Gastrocnemius medialis (tissue), 4 donors: ENCODE measurements around the gene PGA5. TPM values are rescaled to one million over a fixed set of nuclear protein-coding genes. Genes with fewer than 3 reads are reported as not detected.

Source experiments
- ATAC-seq, 2 donors: fragments of 150-250 bp; one replicate each; pipeline ENCODE4 v1.9.1; 2016
- DNase-seq, 2 donors: peaks; one replicate each; pipeline ENCODE4 v3.0.0-alpha.2; 2019
- H3K27ac ChIP-seq, 4 donors: fragments of 200-600 bp; sonication (generic); 1 replicate in 1 of 4; 2 replicates in 3 of 4; pipeline ENCODE4 v1.5.1; 2016 to 2018; ENCODE audit warnings: mild to moderate bottlenecking in 2 of 4, moderate library complexity in 1 of 4
- H3K27me3 ChIP-seq, 3 donors: fragments of 200-600 bp; sonication (generic) in 2 of 3; 1 replicate in 1 of 3; 2 replicates in 2 of 3; pipeline versions ENCODE4 v1.5.1 to v1.6.0; 2016 to 2019; ENCODE audit warnings: mild to moderate bottlenecking in 1 of 3, moderate library complexity in 1 of 3
- H3K36me3 ChIP-seq, 2 donors: fragments of 200-600 bp; sonication (generic) in 1 of 2; one replicate each; pipeline ENCODE4 v1.5.1; 2017 to 2018
- H3K4me1 ChIP-seq, 2 donors: fragments of 200-600 bp; sonication (generic) in 1 of 2; one replicate each; pipeline ENCODE4 v1.5.1; 2016 to 2017; ENCODE audit warnings: mild to moderate bottlenecking in 2 of 2
- H3K4me3 ChIP-seq, 4 donors: fragments of 200-600 bp; sonication (generic) in 3 of 4; 1 replicate in 1 of 4; 2 replicates in 3 of 4; pipeline ENCODE4 v1.5.1; 2016 to 2019; ENCODE audit warnings: mild to moderate bottlenecking in 2 of 4
- H3K9me3 ChIP-seq, 3 donors: fragments of 200-600 bp; sonication (generic) in 2 of 3; 1 replicate in 1 of 3; 2 replicates in 2 of 3; pipeline ENCODE4 v1.5.1; 2016 to 2019
- POLR2A ChIP-seq, 2 donors: fragments of 450-650 bp; IDR thresholded peaks; one replicate each; pipeline ENCODE4 v1.6.1; 2017; ENCODE audit warnings: antibody characterized with exemption in 2 of 2, mild to moderate bottlenecking in 2 of 2, moderate library complexity in 2 of 2
- in situ Hi-C, 4 donors: fragments of 200-750 bp; cut with MboI; loops; one replicate each; pipeline versions ENCODE4 v1.15.0 to v1.8.0; 2017; ENCODE audit warnings: low sequenced_read_pairs in 4 of 4
- intact Hi-C: fragments of 100-400 bp; cut with DNase I; formaldehyde crosslinking; loops from one replicate; pipeline ENCODE4 v1.15.1; 2023; ENCODE audit warnings: low total_unique reads
- total RNA-seq, 4 donors: library from RNA; depleted of rRNA; stranded (reverse); fragments of >200 nt; gene quantifications; one replicate each; pipeline versions ENCODE4 v1.1.0 to v1.2.3, GENCODE V29; 2016
- TF ChIP-seq, protein P1 (sequence below), 5 experiments: fragments of 450-650 bp in 3 of 5; fragments of 200-600 bp in 2 of 5; sonication (generic) in 2 of 5; IDR thresholded peaks in 4 of 5; conservative IDR thresholded peaks in 1 of 5; 1 replicate in 4 of 5; 2 replicates in 1 of 5; pipeline ENCODE4 v1.5.1; 2016 to 2019; ENCODE audit warnings: antibody characterized with exemption in 5 of 5, mild to moderate bottlenecking in 3 of 5, moderate library complexity in 3 of 5

PGA5 gene
- total RNA-seq, 4 donors from 2014 or later, result not detected

DNA sequence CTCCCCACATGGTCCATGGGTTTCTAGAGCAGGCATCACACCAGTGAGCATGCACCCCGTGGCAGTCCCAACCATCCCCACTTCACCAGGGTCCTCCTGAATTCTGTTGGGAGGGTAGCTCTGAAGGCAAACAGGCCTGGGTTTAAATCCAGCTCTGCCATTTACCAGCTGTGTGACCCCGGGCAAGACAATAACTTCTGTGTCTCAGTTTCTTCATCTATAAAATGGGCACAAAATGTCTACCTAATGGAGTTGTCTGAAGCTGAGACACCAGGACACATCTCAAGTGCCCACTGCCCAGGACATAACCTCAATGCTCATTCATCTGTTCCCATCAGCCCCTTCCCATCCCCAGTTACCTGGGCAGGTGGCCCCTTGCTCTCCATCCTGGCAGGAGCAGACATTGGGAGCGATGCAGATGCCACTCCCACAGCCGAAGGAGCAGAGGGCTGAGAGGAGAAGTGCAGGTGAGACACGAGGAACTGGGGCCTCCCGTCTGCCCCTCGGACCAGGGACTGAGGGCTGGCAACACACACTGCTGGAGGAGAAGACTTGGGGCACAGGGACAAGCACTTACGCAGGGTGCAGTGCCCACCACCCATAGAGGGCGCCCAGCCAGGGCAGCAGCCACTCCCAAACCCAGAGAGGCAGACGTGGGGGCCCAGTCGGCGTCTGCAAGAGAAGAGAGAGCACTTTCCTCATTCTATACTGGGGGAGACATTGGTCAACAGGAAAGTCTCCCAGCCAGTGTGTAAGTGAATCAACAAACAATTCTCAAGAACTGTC, 50.1 kb downstream of the PGA5 start:
- intact Hi-C loops (no loop called here), in situ Hi-C loops (no loop called here)
- DNase-seq (no peak), ATAC-seq (no peak)
- H3K9me3 ChIP-seq, result no peaks in the 10 kb centered on the region
- no peak overlapping the region for H3K4me3 ChIP-seq
- H3K36me3 ChIP-seq, result peaks cover 0 to 2% of the 10 kb centered on the region in 2 donors
- no peak for TF ChIP-seq POLR2A (IDR thresholded peaks at IDR 0.05)
- TF ChIP-seq, protein P1, sequence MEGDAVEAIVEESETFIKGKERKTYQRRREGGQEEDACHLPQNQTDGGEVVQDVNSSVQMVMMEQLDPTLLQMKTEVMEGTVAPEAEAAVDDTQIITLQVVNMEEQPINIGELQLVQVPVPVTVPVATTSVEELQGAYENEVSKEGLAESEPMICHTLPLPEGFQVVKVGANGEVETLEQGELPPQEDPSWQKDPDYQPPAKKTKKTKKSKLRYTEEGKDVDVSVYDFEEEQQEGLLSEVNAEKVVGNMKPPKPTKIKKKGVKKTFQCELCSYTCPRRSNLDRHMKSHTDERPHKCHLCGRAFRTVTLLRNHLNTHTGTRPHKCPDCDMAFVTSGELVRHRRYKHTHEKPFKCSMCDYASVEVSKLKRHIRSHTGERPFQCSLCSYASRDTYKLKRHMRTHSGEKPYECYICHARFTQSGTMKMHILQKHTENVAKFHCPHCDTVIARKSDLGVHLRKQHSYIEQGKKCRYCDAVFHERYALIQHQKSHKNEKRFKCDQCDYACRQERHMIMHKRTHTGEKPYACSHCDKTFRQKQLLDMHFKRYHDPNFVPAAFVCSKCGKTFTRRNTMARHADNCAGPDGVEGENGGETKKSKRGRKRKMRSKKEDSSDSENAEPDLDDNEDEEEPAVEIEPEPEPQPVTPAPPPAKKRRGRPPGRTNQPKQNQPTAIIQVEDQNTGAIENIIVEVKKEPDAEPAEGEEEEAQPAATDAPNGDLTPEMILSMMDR (IDR thresholded peaks at IDR 0.05 in 4 of 5, conservative IDR thresholded peaks at IDR 0.05 in 1 of 5), result no peak
- no peak overlapping the region for H3K27ac ChIP-seq
- peaks cover 0 to 9% (median 7%) of the 10 kb centered on the region in 3 donors for H3K27me3 ChIP-seq
- H3K4me1 ChIP-seq, result peaks cover 12 to 20% of the 10 kb centered on the region in 2 donors

DNA sequence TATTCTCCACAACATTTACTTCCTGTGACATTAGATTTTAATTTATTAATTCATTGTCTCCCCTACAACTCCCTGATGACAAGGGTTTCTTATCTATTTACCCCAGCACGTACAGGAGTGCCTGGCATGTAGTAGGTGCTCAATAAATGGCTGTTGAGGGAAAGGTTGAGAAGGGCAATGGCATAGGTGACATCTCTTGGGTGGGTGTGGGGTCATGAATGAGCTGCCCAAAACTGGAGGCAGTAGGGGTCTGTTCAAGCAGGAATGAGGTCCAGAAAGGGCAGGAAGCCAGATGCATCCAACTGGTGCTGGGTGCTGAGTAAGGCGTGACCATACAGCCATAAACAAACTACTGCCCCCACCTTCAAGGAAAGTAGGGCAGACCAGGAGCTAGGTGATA, 51.4 kb downstream of the PGA5 start:
- intact Hi-C loops, result no loop called here
- Histone ChIP-seq H3K4me3 (no peak overlapping the region), H3K27ac (no peak overlapping the region), H3K4me1 (peaks cover 12 to 20% of the 10 kb centered on the region in 2 donors), H3K27me3 (peaks cover 0 to 9% (median 7%) of the 10 kb centered on the region in 3 donors), H3K36me3 (no peaks in the 10 kb centered on the region), H3K9me3 (no peaks in the 10 kb centered on the region)
- TF ChIP-seq, protein P1 (IDR thresholded peaks at IDR 0.05 in 4 of 5, conservative IDR thresholded peaks at IDR 0.05 in 1 of 5), result no peak
- no peak for TF ChIP-seq POLR2A (IDR thresholded peaks at IDR 0.05)
- no peak for DNase-seq
- in situ Hi-C loops, result no loop called here
- no peak for ATAC-seq

DNA sequence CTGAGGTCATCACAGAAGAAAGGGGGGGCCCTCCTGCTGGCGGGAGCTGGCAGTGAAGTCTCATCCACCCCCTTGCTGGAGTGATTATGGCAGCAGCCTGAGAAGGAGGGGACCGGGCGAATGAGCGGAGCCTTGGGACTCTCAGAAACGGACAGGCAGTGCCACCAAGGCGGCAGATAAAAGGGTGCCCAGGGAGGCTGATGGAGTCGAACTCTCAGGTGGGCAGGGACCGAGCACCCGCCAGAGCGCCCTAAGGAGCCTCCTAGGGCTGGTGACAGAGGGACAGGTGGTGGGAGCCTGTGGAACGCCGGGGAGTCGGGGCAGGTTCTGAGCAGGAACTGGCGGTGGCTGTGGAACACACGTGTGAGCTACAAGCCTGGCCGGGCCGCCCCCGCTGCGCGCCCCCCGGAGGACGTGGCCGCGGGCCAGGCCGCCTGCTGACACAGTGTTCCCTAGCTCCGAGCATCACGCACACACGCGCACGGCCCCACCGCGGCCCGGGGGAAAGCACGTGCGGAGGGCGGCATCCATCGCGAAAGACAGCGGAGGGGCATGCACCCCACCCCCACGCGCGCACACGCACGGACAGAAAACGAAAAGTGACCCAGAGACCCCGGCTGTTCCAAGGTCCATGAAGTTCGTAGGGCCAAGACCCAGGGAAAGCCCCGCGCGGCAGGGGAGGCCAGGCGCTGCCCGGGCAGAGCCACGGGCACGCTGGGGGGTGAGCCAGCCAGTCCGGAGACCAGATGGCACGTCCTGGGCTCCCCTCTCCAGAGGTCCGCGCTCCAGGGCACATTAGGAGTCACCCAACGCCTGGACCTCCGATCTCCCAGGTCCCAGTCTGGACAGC, 53.1 kb downstream of the PGA5 start:
- Histone ChIP-seq H3K4me3 (peak overlapping the region; percentile 45 to 72 (median 57)), H3K4me1 (peaks cover 16 to 20% of the 10 kb centered on the region in 2 donors), H3K27ac (no peak overlapping the region), H3K27me3 (peaks cover 0 to 9% (median 7%) of the 10 kb centered on the region in 3 donors), H3K36me3 (peaks cover 0 to 2% of the 10 kb centered on the region in 2 donors), H3K9me3 (no peaks in the 10 kb centered on the region)
- ATAC-seq (peak; percentile 12 to 23), DNase-seq (peak; percentile 6 to 21)
- no peak for TF ChIP-seq POLR2A (IDR thresholded peaks at IDR 0.05)
- TF ChIP-seq, protein P1 (IDR thresholded peaks at IDR 0.05 in 4 of 5, conservative IDR thresholded peaks at IDR 0.05 in 1 of 5), result no peak
- in situ Hi-C loops (no loop called here), intact Hi-C loops (no loop called here)

DNA sequence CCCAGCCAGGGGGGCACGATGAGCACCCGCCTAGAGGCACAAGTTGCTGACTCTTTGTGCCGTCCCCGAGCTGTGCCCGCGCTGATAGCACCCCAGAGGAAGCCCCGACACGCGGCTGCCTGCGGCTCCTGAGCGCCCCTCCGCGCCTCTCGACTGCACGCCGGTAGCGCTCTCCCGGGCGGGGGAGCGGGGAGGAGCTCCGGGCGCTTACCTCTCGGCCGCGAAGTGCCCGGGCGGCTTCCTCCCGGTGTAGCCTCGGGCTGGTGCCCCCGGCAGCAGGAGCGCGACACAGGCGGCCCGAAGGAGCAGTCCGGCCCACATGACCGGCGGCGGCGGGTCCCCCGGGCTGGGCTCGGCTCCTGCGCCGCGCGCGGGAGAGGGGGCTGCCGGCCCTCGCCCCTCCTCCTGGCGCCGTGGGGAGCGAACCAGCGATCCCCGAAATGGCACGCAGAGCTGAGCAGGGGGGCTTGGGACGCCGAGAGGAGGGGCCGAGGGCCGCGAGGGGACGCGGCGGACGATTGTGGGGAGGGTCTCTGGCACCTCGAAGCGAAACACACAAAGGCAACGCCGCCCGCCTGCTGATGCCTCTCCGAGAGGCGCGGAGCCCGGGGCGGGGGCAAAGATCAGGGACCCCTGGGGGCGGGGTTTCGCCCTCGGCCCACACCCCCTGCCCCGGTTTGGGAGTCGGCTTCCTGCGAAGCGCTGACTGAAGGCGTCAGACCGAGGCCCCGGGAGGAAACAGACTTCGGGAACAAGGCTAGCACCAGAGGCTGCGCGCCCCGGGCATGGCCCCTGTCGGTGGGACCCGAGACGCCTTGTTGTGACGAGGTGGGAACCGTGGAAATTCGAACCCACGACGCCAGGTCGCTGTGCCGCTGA, 54.0 kb downstream of the PGA5 start, which contains the start of gene VWCE:
Gene VWCE, minus strand, starts transcription at position 600 of the 879 bp plus-strand sequence. Its CDS starts 279 bp downstream, at position 321.
- in situ Hi-C loops, result no loop called here
- TF ChIP-seq, protein P1 (IDR thresholded peaks at IDR 0.05 in 4 of 5, conservative IDR thresholded peaks at IDR 0.05 in 1 of 5), result no peak
- no peak for TF ChIP-seq POLR2A (IDR thresholded peaks at IDR 0.05)
- H3K4me1 ChIP-seq, result peaks cover 16 to 20% of the 10 kb centered on the region in 2 donors
- H3K4me3 ChIP-seq, result peak within 1 kb of the TSS; percentile 45 to 72 (median 57)
- peaks cover 0 to 10% of the 10 kb centered on the region in 2 donors for H3K36me3 ChIP-seq
- no peak within 1 kb of the TSS for H3K27ac ChIP-seq
- intact Hi-C loops, result no loop called here
- ATAC-seq (peak; percentile 20 to 39), DNase-seq (peak in 1 of 2 donors; percentile 16)
- peaks cover 0 to 9% (median 7%) of the 10 kb centered on the region in 3 donors for H3K27me3 ChIP-seq
- no peaks in the 10 kb centered on the region for H3K9me3 ChIP-seq
